Body of pancreas (tissue), 4 donors: ENCODE measurements around the gene IL1RAPL2. TPM values are rescaled to one million over a fixed set of nuclear protein-coding genes. Genes with fewer than 3 reads are reported as not detected.

Source experiments
- ATAC-seq: fragments of 150-250 bp; one replicate; pipeline ENCODE4 v1.9.1; 2016
- DNase-seq, 4 donors: peaks; one replicate each; pipeline ENCODE4 v3.0.0-alpha.2; 2019
- H3K27ac ChIP-seq, 4 donors: fragments of 200-600 bp; sonication (generic); 1 replicate in 3 of 4; 2 replicates in 1 of 4; pipeline versions ENCODE4 v1.5.1 to v1.6.1; 2016 to 2019; ENCODE audit warnings: mild to moderate bottlenecking in 1 of 4, mixed read lengths in 1 of 4, moderate library complexity in 1 of 4
- H3K27me3 ChIP-seq, 2 donors: fragments of 200-600 bp; sonication (generic); one replicate each; pipeline ENCODE4 v1.6.0; 2016; ENCODE audit warnings: mild to moderate bottlenecking in 1 of 2
- H3K36me3 ChIP-seq, 2 donors: fragments of 200-600 bp; sonication (generic); replicated peaks in 1 of 2; 2 replicates each; pipeline ENCODE4 v1.5.1; 2016; ENCODE audit warnings: low read depth in 2 of 2; ENCODE audit not compliant: insufficient read depth in 1 of 2
- H3K4me1 ChIP-seq: fragments of 200-600 bp; sonication (generic); one replicate; pipeline ENCODE4 v1.6.0; 2016
- H3K4me3 ChIP-seq, 2 donors: fragments of 200-600 bp; sonication (generic); 1 replicate in 1 of 2; 2 replicates in 1 of 2; pipeline ENCODE4 v1.5.1; 2016 to 2019
- H3K9me3 ChIP-seq, 3 donors: fragments of 200-600 bp; sonication (generic); 1 replicate in 2 of 3; 2 replicates in 1 of 3; pipeline ENCODE4 v1.5.1; 2016
- POLR2A ChIP-seq, 3 donors: fragments of 450-650 bp; IDR thresholded peaks; one replicate each; pipeline ENCODE4 v1.6.1; 2016; ENCODE audit warnings: antibody characterized with exemption in 3 of 3, mild to moderate bottlenecking in 2 of 3
- WGBS, 2 donors: methylation state at CpG; one replicate each; pipeline ENCODE4 v1.1.5; 2017; 5-methylcytosine and 5-hydroxymethylcytosine counted together
- intact Hi-C: fragments of 100-400 bp; cut with DNase I; formaldehyde crosslinking; loops from one replicate; pipeline ENCODE4 v1.15.1; 2023
- total RNA-seq, 2 donors: library from RNA; depleted of rRNA; stranded (reverse); fragments of >200 nt; gene quantifications; one replicate each; pipeline ENCODE4 v1.1.0, GENCODE V29; 2016
- TF ChIP-seq, protein P1 (sequence below), 7 experiments: fragments of 450-650 bp in 4 of 7; fragments of 200-600 bp in 3 of 7; sonication (generic) in 3 of 7; IDR thresholded peaks; one replicate each; pipeline ENCODE4 v1.5.1; 2016 to 2019; ENCODE audit warnings: antibody characterized with exemption in 7 of 7

The IL1RAPL2 gene
- total RNA-seq, 2 donors from 2014 or later: not detected

DNA sequence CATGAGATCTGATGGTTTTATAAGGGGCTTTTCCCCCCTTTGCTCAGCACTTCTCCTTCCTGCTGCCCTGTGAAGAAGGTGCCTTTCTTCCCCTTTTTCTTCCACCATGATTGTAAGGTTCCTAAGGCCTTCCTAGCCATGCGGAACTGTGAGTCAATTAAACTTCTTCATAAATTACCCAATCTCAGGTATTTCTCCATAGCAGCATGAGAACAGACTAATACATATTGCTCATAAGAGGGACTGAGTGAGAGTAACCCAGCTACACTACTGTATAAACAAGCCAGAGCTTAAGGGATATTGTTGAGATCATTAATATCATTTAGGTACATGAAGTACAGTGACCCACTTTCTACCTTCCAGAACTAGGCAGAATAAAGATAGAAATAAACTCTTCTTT, 551.6 kb downstream of the IL1RAPL2 start:
- intact Hi-C loops: no loop called here

DNA sequence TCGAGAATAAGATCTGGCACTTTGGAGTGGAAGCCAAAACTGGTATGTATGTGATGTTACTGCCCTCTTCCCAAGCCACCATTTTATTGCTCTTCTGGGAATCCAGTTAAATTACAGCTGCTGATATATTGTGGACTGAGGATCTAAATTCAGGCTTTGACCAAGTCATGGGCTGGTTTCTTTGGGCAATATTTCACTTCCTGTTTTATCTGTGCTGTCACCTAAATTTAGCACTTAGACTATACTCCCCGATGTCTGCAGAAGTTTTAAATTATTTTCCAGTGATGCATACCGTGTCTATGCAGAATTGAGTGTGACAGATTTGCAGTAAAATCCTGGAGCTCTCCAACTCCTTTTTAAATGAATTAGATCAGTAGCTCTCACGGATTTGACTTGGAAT, 554.5 kb downstream of the IL1RAPL2 start:
- no peak overlapping the region for H3K27ac ChIP-seq
- 49 to 64% methylated on average over 4 of the region's 4 CpGs for WGBS, 2 donors
- no peak for TF ChIP-seq POLR2A (IDR thresholded peaks at IDR 0.05)
- TF ChIP-seq, protein P1, sequence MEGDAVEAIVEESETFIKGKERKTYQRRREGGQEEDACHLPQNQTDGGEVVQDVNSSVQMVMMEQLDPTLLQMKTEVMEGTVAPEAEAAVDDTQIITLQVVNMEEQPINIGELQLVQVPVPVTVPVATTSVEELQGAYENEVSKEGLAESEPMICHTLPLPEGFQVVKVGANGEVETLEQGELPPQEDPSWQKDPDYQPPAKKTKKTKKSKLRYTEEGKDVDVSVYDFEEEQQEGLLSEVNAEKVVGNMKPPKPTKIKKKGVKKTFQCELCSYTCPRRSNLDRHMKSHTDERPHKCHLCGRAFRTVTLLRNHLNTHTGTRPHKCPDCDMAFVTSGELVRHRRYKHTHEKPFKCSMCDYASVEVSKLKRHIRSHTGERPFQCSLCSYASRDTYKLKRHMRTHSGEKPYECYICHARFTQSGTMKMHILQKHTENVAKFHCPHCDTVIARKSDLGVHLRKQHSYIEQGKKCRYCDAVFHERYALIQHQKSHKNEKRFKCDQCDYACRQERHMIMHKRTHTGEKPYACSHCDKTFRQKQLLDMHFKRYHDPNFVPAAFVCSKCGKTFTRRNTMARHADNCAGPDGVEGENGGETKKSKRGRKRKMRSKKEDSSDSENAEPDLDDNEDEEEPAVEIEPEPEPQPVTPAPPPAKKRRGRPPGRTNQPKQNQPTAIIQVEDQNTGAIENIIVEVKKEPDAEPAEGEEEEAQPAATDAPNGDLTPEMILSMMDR (IDR thresholded peaks at IDR 0.05): no peak
- no peak overlapping the region for H3K4me3 ChIP-seq
- no peaks in the 10 kb centered on the region for H3K4me1 ChIP-seq
- H3K36me3 ChIP-seq: no peaks in the 10 kb centered on the region
- intact Hi-C loops: no loop called here
- H3K9me3 ChIP-seq: no peaks in the 10 kb centered on the region
- no peak for ATAC-seq
- no peaks in the 10 kb centered on the region for H3K27me3 ChIP-seq
- no peak for DNase-seq

More for the DNA sequence above, 551.6 kb downstream of the IL1RAPL2 start:
- ATAC-seq (no peak), DNase-seq (no peak)
- Histone ChIP-seq H3K36me3 (no peaks in the 10 kb centered on the region), H3K4me1 (no peaks in the 10 kb centered on the region), H3K4me3 (no peak overlapping the region), H3K27ac (no peak overlapping the region), H3K9me3 (no peaks in the 10 kb centered on the region), H3K27me3 (no peaks in the 10 kb centered on the region)
- 90 to 100% methylated on average over 1 of the region's 1 CpG for WGBS, 2 donors
- TF ChIP-seq, protein P1 (IDR thresholded peaks at IDR 0.05): no peak
- no peak for TF ChIP-seq POLR2A (IDR thresholded peaks at IDR 0.05)

DNA sequence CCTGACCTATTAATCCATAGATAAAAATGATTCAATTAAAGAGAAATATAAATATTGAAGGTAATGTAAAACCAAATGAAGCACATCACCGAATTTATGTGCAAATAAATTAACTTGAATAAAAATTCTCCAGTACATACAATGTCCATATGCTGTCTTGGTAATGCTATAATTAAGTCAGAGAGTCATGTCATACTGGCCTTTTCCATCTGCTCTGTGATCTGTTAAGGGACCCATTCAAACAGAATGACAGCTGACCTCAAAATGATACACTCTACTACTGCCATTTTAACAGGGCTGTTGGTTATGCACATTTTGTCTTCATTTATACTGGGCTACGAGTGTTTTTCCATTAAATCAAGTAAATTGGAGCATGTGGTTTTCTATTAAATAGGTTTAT, 555.2 kb downstream of the IL1RAPL2 start:
- Histone ChIP-seq H3K36me3 (no peaks in the 10 kb centered on the region), H3K4me3 (no peak overlapping the region), H3K27ac (no peak overlapping the region), H3K9me3 (no peaks in the 10 kb centered on the region), H3K27me3 (no peaks in the 10 kb centered on the region), H3K4me1 (no peaks in the 10 kb centered on the region)
- WGBS, 2 donors: 46 to 55% methylated on average over 2 of the region's 2 CpGs
- DNase-seq (no peak), ATAC-seq (no peak)
- intact Hi-C loops: no loop called here
- TF ChIP-seq, protein P1 (IDR thresholded peaks at IDR 0.05): no peak
- no peak for TF ChIP-seq POLR2A (IDR thresholded peaks at IDR 0.05)

DNA sequence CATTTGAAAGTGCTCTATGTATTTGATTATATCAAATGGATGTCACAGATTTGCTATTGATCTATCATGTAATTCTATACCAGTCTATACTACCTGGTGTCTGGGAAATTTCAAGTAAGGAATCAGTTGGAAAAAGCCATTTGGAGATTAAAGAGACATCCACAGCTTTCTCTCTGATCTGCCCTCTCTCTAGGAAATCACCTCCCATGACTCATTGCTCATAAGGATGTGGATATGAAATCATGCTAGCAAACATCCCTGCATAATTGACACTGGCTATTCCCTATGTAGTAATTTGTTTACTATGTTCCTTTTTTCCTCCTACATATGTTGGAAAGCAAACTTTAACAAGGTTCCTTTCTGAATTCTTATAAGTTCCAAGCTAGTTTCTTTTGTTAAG, 560.2 kb downstream of the IL1RAPL2 start:
- Histone ChIP-seq H3K27ac (no peak overlapping the region), H3K4me3 (no peak overlapping the region), H3K36me3 (no peaks in the 10 kb centered on the region), H3K4me1 (no peaks in the 10 kb centered on the region), H3K27me3 (no peaks in the 10 kb centered on the region), H3K9me3 (no peaks in the 10 kb centered on the region)
- intact Hi-C loops: no loop called here
- no peak for TF ChIP-seq POLR2A (IDR thresholded peaks at IDR 0.05)
- TF ChIP-seq, protein P1 (IDR thresholded peaks at IDR 0.05): no peak
- ATAC-seq: no peak
- no peak for DNase-seq

DNA sequence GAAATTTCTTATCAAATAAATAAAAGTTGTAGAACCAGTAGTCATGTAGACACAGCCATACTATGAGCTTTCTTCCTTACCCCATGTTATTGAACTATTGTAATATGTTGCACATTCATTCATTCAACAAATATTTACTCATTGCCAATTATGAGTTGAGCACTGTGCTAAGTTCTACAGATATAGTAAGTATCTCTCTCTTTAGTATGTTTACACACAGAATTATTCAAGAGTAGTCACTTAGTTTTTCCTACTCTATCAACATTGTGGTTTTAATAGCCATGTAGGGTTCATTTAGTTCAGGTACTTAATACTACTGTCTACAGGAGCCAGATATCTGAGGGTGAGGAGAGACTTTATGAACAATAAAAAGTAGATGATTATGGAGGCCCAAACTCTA, 568.3 kb downstream of the IL1RAPL2 start:
- H3K9me3 ChIP-seq: no peaks in the 10 kb centered on the region
- DNase-seq: no peak
- no peaks in the 10 kb centered on the region for H3K4me1 ChIP-seq
- no peak overlapping the region for H3K4me3 ChIP-seq
- no peaks in the 10 kb centered on the region for H3K27me3 ChIP-seq
- H3K36me3 ChIP-seq: no peaks in the 10 kb centered on the region
- ATAC-seq: no peak
- H3K27ac ChIP-seq: no peak overlapping the region
- intact Hi-C loops: no loop called here
- no peak for TF ChIP-seq POLR2A (IDR thresholded peaks at IDR 0.05)
- TF ChIP-seq, protein P1 (IDR thresholded peaks at IDR 0.05): no peak
